SK-N-SH treated with all-trans-retinoic acid at 6 μM for 48 hours (cell line): ENCODE data around the gene TVP23A.

Experiments used
- ARNTL ChIP-seq: fragments of 450-650 bp; formaldehyde crosslinking; IDR thresholded peaks from 2 replicates; pipeline ENCODE4 v1.5.0; 2020; ENCODE audit warnings: low read depth, mild to moderate bottlenecking, moderate library complexity, borderline replicate concordance
- CSDC2 ChIP-seq: fragments of 250-450 bp; sonication (Bioruptor Pico); IDR thresholded peaks from 2 replicates; pipeline ENCODE4 v1.5.0; 2020; ENCODE audit warnings: mild to moderate bottlenecking, moderate library complexity
- GLIS3 ChIP-seq: fragments of 250-450 bp; sonication (Bioruptor Pico); IDR thresholded peaks from 2 replicates; pipeline ENCODE4 v1.5.0; 2020; ENCODE audit warnings: mild to moderate bottlenecking, moderate library complexity
- ISL1 ChIP-seq: fragments of 250-450 bp; sonication (Bioruptor Pico); IDR thresholded peaks from 2 replicates; pipeline ENCODE4 v2.1.2; 2022; ENCODE audit warnings: mild to moderate bottlenecking, moderate library complexity
- RARB ChIP-seq: fragments of 250-450 bp; sonication (Bioruptor Pico); IDR thresholded peaks from 2 replicates; pipeline ENCODE4 v1.8.0; 2021; ENCODE audit warnings: mild to moderate bottlenecking, moderate library complexity
- ZC3H10 ChIP-seq: fragments of 250-450 bp; sonication (Bioruptor Pico); IDR thresholded peaks from 2 replicates; pipeline ENCODE4 v1.5.1; 2021; ENCODE audit warnings: mild to moderate bottlenecking, moderate library complexity
- ZFP3 ChIP-seq: fragments of 250-450 bp; sonication (Bioruptor Pico); IDR thresholded peaks from 2 replicates; pipeline ENCODE4 v1.5.0; 2020; ENCODE audit warnings: mild to moderate bottlenecking, moderate library complexity
- ZFP30 ChIP-seq: fragments of 450-650 bp; formaldehyde crosslinking; IDR thresholded peaks from 2 replicates; pipeline ENCODE4 v1.5.0; 2022; ENCODE audit warnings: mild to moderate bottlenecking, moderate library complexity
- ZNF70 ChIP-seq: fragments of 450-650 bp; formaldehyde crosslinking; IDR thresholded peaks from 2 replicates; pipeline ENCODE4 v1.5.0; 2020; ENCODE audit warnings: mild to moderate bottlenecking, moderate library complexity
- TF ChIP-seq, protein P1 (sequence below): fragments of 250-450 bp; sonication (Bioruptor Pico); IDR thresholded peaks from 2 replicates; pipeline ENCODE4 v1.5.1; 2021; ENCODE audit warnings: mild to moderate bottlenecking, moderate library complexity
- TF ChIP-seq, protein P2 (sequence below): fragments of 250-450 bp; sonication (Bioruptor Pico); IDR thresholded peaks from 2 replicates; pipeline ENCODE4 v1.8.0; 2020; ENCODE audit warnings: mild to moderate bottlenecking, moderate library complexity, borderline replicate concordance

DNA sequence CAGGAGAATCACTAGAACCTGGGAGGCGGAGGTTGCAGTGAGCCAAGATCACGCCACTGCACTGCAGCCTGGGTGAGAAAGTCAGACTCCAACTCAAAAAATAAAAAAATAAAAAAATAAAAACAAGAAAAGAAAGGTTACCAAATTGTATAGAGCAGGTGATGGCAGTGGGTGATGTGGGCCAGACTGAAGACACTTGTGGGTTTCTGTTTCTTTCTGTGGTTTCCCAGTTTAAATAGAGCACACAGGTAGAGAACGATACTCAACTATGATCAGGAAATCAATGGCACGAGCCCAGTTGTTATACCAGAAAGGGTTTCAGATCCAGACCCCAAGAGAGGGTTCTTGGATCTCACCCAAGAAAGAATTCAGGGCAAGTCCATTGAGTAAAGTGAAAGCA is 42.3 kb downstream of the TVP23A start:
- no peak for TF ChIP-seq ZNF70
- no peak for TF ChIP-seq ZC3H10 (CRISPR knock-in tag)
- no peak for TF ChIP-seq ZFP30
- no peak for TF ChIP-seq ZFP3 (CRISPR knock-in tag)
- no peak for TF ChIP-seq ARNTL (CRISPR knock-in tag)
- no peak for TF ChIP-seq ISL1 (CRISPR knock-in tag)
- no peak for TF ChIP-seq GLIS3 (CRISPR knock-in tag)
- TF ChIP-seq, protein P1, sequence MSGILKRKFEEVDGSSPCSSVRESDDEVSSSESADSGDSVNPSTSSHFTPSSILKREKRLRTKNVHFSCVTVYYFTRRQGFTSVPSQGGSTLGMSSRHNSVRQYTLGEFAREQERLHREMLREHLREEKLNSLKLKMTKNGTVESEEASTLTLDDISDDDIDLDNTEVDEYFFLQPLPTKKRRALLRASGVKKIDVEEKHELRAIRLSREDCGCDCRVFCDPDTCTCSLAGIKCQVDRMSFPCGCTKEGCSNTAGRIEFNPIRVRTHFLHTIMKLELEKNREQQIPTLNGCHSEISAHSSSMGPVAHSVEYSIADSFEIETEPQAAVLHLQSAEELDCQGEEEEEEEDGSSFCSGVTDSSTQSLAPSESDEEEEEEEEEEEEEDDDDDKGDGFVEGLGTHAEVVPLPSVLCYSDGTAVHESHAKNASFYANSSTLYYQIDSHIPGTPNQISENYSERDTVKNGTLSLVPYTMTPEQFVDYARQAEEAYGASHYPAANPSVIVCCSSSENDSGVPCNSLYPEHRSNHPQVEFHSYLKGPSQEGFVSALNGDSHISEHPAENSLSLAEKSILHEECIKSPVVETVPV (CRISPR knock-in tag) = no peak
- TF ChIP-seq RARB (CRISPR knock-in tag) = no peak
- TF ChIP-seq, protein P2, sequence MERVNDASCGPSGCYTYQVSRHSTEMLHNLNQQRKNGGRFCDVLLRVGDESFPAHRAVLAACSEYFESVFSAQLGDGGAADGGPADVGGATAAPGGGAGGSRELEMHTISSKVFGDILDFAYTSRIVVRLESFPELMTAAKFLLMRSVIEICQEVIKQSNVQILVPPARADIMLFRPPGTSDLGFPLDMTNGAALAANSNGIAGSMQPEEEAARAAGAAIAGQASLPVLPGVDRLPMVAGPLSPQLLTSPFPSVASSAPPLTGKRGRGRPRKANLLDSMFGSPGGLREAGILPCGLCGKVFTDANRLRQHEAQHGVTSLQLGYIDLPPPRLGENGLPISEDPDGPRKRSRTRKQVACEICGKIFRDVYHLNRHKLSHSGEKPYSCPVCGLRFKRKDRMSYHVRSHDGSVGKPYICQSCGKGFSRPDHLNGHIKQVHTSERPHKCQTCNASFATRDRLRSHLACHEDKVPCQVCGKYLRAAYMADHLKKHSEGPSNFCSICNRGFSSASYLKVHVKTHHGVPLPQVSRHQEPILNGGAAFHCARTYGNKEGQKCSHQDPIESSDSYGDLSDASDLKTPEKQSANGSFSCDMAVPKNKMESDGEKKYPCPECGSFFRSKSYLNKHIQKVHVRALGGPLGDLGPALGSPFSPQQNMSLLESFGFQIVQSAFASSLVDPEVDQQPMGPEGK (CRISPR knock-in tag) = no peak
- no peak for TF ChIP-seq CSDC2 (CRISPR knock-in tag)
